ENCODE measurements around the gene FBLN2.

- TF ChIP-seq, protein P1, sequence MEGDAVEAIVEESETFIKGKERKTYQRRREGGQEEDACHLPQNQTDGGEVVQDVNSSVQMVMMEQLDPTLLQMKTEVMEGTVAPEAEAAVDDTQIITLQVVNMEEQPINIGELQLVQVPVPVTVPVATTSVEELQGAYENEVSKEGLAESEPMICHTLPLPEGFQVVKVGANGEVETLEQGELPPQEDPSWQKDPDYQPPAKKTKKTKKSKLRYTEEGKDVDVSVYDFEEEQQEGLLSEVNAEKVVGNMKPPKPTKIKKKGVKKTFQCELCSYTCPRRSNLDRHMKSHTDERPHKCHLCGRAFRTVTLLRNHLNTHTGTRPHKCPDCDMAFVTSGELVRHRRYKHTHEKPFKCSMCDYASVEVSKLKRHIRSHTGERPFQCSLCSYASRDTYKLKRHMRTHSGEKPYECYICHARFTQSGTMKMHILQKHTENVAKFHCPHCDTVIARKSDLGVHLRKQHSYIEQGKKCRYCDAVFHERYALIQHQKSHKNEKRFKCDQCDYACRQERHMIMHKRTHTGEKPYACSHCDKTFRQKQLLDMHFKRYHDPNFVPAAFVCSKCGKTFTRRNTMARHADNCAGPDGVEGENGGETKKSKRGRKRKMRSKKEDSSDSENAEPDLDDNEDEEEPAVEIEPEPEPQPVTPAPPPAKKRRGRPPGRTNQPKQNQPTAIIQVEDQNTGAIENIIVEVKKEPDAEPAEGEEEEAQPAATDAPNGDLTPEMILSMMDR (IDR thresholded peaks at IDR 0.05): peak; percentile 96 to 98 (median 98)
- peak; percentile 39 for TF ChIP-seq POLR2AphosphoS5 (IDR thresholded peaks at IDR 0.05)
- no peak for TF ChIP-seq POLR2A (IDR thresholded peaks at IDR 0.05)
Measured at GRCh38 chr3:13648060-13649001, 99.4 kb downstream of the FBLN2 start.
